ENCODE data around the gene PDZD4.

DNA sequence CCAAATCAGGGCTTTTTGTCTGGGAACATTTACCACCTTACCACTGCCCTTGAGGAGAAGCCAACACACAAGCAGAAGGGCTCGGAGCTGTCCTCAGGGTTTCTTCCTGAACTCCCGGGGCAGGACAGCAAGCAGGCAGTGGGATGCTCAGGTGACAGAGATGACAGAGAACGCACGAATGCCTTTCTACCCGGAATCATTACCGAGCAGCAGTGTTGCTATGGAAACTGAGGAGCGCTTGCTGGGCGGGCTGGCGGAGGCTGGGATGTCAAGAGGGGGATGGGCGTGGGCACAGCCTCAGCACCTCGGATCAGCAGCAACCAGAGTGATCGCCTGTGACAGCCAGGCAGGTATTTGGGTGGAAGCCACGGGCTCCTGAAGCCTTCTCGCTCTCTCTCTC lies 18.1 kb downstream of the PDZD4 start:
- TF ChIP-seq, protein P1, sequence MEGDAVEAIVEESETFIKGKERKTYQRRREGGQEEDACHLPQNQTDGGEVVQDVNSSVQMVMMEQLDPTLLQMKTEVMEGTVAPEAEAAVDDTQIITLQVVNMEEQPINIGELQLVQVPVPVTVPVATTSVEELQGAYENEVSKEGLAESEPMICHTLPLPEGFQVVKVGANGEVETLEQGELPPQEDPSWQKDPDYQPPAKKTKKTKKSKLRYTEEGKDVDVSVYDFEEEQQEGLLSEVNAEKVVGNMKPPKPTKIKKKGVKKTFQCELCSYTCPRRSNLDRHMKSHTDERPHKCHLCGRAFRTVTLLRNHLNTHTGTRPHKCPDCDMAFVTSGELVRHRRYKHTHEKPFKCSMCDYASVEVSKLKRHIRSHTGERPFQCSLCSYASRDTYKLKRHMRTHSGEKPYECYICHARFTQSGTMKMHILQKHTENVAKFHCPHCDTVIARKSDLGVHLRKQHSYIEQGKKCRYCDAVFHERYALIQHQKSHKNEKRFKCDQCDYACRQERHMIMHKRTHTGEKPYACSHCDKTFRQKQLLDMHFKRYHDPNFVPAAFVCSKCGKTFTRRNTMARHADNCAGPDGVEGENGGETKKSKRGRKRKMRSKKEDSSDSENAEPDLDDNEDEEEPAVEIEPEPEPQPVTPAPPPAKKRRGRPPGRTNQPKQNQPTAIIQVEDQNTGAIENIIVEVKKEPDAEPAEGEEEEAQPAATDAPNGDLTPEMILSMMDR (IDR thresholded peaks at IDR 0.05; ENCODE audit: low read length) = no peak
- no peak for TF ChIP-seq EZH2 (IDR thresholded peaks at IDR 0.05; ENCODE audit: borderline replicate concordance, low read length)
